Body of pancreas (tissue), 4 donors: ENCODE measurements around the gene FAM131C.

ENCODE experiments used
- POLR2A ChIP-seq, 3 donors: fragments of 450-650 bp; IDR thresholded peaks; one replicate each; pipeline ENCODE4 v1.6.1; 2016; ENCODE audit warnings: antibody characterized with exemption in 3 of 3, mild to moderate bottlenecking in 2 of 3
- TF ChIP-seq, protein P1 (sequence below), 7 experiments: fragments of 450-650 bp in 4 of 7; fragments of 200-600 bp in 3 of 7; sonication (generic) in 3 of 7; IDR thresholded peaks; one replicate each; pipeline ENCODE4 v1.5.1; 2016 to 2019; ENCODE audit warnings: antibody characterized with exemption in 7 of 7

DNA sequence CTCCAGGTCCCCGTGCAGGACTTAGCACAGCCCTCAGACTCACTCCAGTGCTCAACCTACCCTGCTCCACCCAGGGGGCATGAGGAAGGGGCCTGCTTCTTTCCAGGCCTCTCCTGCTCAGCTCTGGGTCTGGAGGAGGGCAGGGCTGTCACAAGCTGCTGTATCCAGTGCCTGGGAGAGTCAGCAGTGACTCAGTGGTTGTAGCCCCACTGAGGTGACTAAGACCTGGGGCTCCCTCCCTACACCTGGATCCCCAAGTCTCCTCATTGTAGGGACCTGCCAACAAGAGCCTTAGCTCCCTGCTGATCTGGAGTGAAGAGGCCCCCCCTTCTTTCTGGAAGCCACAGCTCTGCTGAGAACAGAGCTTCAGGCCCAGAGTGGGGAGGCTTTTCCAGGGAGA lies 36.1 kb upstream of the FAM131C start:
- no peak for TF ChIP-seq POLR2A (IDR thresholded peaks at IDR 0.05)
- TF ChIP-seq, protein P1, sequence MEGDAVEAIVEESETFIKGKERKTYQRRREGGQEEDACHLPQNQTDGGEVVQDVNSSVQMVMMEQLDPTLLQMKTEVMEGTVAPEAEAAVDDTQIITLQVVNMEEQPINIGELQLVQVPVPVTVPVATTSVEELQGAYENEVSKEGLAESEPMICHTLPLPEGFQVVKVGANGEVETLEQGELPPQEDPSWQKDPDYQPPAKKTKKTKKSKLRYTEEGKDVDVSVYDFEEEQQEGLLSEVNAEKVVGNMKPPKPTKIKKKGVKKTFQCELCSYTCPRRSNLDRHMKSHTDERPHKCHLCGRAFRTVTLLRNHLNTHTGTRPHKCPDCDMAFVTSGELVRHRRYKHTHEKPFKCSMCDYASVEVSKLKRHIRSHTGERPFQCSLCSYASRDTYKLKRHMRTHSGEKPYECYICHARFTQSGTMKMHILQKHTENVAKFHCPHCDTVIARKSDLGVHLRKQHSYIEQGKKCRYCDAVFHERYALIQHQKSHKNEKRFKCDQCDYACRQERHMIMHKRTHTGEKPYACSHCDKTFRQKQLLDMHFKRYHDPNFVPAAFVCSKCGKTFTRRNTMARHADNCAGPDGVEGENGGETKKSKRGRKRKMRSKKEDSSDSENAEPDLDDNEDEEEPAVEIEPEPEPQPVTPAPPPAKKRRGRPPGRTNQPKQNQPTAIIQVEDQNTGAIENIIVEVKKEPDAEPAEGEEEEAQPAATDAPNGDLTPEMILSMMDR (IDR thresholded peaks at IDR 0.05): no peak
